ENCODE measurements around the gene SLC22A5.
"Not testable (repeated sequence)": the region's sequence is repeated elsewhere in the genome, so short reads cannot be mapped to it uniquely, and the experiment has no call there.

SLC22A5 gene

DNA sequence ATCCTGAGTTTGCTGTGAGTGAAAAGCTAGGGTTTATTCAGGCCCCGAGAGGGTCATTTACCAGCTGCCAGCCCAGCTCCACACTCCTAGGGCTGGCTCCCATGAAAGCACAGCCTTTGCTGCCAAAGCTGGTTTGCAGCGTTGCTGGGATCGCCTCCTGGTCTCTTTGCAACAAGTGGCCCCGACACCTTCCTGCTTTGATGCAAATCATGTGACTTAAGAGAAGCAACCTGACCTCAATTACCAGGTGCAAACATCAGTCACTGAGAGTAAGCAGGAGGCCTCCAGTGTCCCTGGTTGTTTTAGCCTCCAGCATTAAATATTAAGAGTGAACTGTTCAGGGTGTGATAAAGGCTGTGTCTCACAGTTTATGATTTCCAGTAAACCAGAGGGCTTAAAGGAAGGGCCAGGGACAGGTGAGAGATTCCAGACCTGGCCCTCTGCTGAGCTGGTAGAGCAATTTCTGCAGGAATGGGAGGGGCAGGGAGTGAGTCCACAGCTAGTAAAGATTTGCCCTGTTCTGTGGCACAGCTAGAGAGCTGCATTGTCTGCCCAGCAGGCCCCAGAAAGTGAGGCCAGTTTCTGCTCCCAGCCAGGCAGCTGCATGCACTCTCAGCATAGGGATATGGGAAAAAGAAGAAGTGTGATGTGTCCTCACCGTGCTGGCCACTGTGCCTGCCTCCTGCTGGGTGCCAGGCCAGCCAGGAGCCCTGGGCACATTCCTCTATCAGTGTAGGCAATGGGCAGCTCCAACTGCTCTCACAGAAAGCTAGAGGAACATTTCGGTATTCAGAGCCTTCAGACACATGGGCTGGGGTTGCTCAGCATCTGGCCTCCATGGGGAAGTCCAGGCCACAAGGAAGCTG lies 58.0 kb downstream of the SLC22A5 start:
- no peak for DNase-seq

GRCh38 chr5:132428147-132428482 lies 58.6 kb downstream of the SLC22A5 start:
- no peak for DNase-seq

DNA sequence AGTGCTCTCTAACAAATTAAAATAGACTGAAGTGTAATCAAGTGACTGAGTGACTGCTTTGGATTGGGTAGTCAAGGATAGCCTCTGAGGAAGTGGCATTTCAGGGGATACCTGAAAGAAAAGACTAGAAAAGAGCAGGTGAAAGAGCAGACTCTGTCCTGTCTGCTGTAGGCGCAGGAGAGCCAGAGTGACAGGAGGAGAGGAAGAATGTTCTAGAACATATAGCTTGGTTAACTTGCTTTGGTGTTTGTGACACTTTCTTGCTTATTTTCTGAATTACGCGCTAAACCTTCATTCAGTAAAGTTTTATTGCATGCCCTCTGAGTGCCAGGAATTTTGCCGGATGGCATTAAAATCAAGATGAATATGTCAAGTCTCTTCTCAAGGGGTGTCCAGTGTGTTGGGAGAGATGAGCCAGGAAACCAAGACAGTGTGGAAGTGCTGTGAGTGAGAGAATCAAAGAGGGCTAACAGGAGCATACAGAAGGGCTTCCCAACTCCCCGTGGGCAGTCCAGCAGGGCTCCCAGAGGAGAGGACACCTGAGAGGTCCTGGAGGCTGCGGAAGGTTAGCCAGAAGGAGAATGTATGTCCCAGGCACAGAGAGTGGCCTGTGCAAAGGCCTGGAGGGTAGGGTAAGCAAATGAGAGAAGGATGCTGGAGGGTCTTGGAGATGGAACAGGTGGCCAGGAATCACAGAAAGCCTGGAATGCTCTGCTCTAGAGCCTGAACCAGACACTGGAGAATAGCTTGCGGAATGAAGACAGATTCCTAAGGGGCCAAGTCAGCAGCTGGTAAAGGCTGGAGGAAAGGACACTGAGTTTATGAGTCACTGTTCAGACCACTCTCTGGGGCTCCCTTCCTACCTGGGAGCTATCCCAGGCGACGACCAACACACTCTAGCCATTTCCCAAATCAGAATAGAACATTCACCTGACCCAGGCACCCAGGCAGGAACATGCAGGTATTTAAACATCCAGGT lies 59.3 kb downstream of the SLC22A5 start:
- DNase-seq, result no peak

DNA sequence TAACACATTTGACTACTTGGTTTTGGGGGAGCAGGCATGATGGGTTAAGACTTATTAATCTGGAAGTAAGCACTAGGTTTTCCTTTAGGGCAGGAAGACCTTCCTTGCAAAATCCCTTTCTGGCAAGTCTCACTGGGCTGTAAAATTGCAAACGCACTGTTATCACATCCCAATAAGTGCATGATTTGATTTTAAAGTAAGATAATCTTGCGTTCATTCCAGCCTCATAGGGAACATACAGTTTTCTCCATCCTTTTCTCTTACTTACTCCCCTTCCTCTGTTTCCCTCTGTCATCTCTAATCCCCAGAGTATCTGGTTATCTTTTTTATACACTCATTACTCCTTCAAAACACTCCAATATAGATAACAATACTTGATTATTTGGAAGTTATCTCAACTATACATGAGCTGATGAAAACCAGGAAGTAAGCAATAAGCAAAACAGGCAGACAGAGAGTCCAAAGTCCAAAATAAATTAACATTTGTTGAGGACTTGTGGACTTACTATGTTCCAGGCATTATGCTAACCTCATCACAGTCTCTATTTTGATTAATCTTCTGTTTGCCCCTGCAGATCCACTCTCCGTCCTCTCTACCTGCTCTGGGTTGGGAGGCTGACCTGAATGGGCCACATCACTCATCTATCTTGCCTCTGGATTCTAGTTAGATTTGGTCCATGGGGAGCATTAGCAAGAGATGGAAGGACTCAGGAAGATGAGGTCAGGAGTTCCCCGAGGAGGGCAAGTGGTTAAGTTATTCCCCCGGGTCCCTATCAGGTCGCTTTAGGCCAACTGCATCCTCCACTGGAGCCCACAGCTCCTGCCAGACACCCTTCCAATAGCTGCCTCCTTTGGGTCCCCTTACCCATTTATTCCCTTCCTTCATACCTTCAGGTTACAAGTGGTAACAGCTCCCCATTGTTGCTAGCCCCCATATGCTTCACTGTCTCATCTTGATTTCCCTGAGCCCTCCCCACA lies 60.2 kb downstream of the SLC22A5 start:
- DNase-seq, result no peak

DNA sequence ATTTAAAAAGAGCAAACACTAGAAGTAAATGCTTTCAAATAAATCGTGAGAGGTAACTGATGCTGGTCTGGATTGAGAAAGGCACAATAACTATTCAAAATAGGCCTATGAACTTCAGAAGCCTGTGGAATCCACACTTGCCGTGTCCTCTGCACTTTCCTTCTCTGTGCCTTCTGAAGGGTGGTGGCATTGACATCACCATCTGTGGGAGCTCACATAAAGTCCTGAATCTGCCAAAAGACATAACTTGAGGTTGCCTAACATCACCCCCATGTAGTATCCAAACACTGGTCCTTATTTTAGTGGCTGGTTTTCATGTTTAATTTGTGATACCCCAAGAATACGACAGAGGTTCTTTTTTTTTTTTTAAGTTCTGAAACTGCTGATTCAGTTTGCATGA lies 61.2 kb downstream of the SLC22A5 start:
- no peak for DNase-seq

DNA sequence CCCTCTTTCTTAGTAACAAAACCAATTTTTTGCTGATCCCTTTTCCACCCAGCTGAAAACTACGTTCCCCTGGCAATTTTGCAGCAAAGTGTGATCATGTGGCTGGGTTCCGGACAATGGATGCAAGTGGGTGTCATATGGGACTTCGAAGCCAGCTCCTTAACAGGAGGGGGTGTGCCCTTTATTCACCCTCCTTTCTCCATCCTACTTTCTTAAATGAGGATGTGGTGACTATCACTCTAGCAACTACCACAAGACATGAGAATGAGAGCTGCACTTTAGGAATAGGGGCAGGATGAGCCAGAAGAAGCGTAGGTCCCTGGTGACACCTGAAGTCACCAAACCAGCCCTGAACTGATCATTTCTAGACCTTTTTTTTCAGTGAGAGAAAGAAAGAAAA lies 62.1 kb downstream of the SLC22A5 start:
- DNase-seq, result no peak

- DNase-seq, result no peak
Observed at GRCh38 chr5:132433141-132433540, 63.6 kb downstream of the SLC22A5 start.

GRCh38 chr5:132434416-132435286 lies 65.1 kb downstream of the SLC22A5 start:
- no peak for DNase-seq

DNA sequence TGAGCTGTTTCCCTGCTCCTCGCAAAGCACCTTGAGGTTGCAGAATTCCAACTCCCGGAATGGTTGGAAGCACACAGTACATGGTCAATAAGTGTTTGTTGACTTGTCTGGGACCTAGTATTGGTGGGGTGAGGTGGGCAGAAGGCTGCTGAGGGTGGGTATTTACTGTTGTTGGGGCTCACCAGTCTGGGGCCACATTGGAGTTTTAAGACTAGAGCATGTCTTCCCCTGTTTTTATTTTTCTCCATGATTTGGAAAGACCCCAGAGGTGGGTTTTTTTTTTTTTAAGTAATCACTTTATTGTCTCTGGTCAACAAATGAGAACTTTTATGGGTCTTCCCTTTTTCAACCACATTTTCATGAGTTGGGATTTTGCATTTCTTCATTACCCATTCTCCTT lies 65.9 kb downstream of the SLC22A5 start:
- DNase-seq, result no peak

DNA sequence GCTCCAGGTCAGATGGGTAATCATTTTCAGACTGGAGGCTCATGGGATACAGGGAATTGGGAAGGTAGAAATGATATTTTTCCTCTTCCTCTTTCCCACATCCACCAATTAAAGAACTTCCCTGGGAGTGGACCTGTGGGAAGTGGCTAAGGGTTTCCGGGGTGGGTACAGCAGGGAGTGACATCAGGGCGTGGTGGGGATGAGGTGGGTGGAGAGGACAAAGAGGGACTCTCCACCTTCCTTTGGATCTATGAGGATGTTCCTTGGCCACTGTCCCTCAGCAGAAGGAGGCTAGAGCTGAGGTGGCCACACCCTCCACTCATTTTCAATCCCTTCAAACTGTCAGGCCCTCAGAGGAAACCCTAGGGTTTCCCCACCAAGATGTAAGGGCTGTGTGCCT lies 66.4 kb downstream of the SLC22A5 start:
- DNase-seq, result no peak

GRCh38 chr5:132436936-132437335 lies 67.4 kb downstream of the SLC22A5 start:
- DNase-seq, result no peak

DNA sequence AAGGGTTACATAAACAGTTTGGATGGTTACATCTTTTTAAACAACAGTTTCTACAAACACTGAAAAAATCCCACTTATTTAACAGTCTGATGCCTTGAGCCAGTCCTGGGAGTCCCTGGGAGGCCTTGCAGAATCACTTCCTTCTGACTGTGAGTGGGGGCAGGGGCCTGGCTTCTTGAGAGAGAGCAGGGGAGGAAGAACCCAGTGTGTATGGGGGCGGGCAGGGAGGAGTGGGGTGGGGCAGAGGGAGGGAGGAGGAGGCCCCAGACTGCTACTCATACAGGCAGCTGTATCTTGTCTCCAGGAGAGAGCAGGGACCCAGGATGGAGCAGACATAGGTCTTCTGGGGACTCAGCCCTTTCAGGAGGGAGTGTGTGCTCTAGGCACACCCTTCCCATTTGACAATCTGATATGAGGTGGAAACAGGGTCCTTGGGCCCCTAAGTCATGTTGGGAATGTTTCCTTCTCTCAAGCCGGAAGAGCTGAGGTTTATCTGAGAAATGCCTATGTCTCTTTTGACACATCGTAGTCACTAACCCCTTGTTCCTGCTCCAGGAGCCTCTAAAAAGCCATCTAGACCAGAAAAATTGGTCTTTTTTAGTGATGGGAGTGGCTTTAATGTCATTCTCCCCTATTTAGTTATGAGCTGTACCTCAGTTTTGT lies 68.2 kb downstream of the SLC22A5 start:
- DNase-seq, result no peak

DNA sequence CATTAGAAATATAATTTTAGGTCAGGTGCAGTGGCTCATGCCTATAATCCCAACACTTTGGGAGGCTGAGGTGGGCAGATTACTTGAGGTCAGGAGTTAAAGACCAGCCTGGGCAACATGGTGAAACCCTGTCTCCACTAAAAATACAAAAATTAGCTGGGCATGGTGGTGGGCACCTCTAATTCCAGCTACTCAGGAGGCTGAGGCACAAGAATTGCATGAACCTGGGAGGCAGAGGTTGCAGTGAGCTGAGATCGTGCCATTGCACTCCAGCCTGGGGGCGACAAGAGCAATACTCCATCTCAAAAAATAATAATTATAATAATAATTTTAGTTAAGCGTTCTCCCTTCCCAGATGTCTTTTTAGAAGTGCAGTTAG lies 68.7 kb downstream of the SLC22A5 start:
- not testable (repeated sequence) for DNase-seq

GRCh38 chr5:132438917-132439316 lies 69.4 kb downstream of the SLC22A5 start:
- DNase-seq, result no peak

DNA sequence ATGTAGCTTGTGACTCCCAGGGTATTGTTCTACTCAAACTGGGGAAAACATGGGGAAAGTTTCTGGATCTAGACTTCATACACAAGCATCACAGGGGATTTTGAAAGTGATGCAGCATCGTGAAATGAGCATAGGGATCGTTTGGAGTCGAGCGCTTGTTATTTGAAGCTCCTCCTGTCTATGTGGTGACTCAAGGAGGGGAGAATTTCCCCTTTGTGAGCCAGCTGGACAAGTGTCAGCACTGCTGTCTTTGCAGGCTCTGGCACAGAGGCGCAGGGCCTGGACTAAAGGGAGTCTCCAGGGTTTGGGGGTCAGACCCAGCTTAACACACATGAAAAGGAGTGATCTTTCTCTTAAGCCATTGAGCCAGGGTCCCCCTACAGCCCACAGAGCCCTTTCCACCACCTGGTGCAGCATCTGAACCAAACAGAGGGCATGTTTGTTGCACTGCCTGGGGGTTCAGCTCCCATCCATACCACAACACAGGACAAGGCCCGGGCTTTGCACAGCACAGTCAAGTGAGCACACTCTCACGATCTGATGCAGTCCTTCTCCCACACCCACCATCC lies 70.1 kb downstream of the SLC22A5 start:
- no peak for DNase-seq

GRCh38 chr5:132444061-132444460 lies 74.6 kb downstream of the SLC22A5 start:
- DNase-seq, result no peak

Data from right kidney (tissue), 1 donor.